Stimulated activated naive B cell treated with anti-CD40 and anti-IgM and Interleukin-4, amounts not matched to agents 10 μg/mL and 1 μg/mL and 100 μg/mL, for 72 hours (primary cell): ENCODE measurements around the gene EML5.
A peak's percentile ranks its signal among the peaks of the same experiment; 100 is the strongest.

ENCODE experiments used
- ATAC-seq, 2 donors: fragments of 150-1000 bp; cut with Tn5 transposase; replicated peaks; 2 replicates each; pipeline ENCODE4 v1.10.0; 2021; ENCODE audit warnings: moderate library complexity in 1 of 2
- DNase-seq: peaks from one replicate; pipeline ENCODE4 v3.0.0; 2021
- H3K27ac Mint-ChIP-seq: one replicate; pipeline ENCODE4 v1.8.0; 2022; ENCODE audit warnings: mild to moderate bottlenecking, mixed read lengths
- H3K27me3 Mint-ChIP-seq, 2 donors: one replicate each; pipeline ENCODE4 v1.8.0; 2022; ENCODE audit warnings: mixed read lengths in 2 of 2
- H3K36me3 Mint-ChIP-seq, 2 donors: one replicate each; pipeline ENCODE4 v1.8.0; 2022; ENCODE audit warnings: mixed read lengths in 2 of 2, mild to moderate bottlenecking in 1 of 2
- H3K4me1 Mint-ChIP-seq, 2 donors: one replicate each; pipeline ENCODE4 v1.8.0; 2022; ENCODE audit warnings: mixed read lengths in 2 of 2, mild to moderate bottlenecking in 1 of 2
- H3K4me3 Mint-ChIP-seq, 2 donors: one replicate each; pipeline ENCODE4 v1.8.0; 2022; ENCODE audit warnings: mild to moderate bottlenecking in 2 of 2, mixed read lengths in 2 of 2, moderate library complexity in 1 of 2
- H3K9me3 Mint-ChIP-seq, 2 donors: one replicate each; pipeline ENCODE4 v1.8.0; 2022; ENCODE audit warnings: mixed read lengths in 2 of 2, mild to moderate bottlenecking in 1 of 2

Gene EML5

DNA sequence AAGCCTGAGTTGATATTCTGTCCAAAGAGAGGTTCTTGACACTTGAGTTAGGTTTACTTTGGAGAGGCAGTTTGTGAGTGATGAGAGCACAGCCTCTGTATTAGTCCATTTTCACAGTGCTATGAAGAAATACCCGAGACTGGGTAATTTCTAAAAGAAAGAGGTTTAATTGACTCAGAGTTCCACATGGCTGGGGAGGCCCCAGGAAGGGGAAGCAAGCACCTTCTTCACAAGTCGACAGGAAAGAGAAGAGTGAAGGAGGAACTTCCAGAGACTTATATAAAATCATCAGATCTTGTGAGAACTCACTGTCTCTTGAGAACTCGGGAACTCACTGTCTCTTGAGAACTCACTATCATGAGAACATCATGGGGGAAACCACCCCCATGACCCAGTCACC lies 224.6 kb downstream of the EML5 start:
- Mint-ChIP-seq H3K4me3 (no peak overlapping the region), H3K27ac (no peak overlapping the region), H3K27me3 (no peaks in the 10 kb centered on the region), H3K36me3 (peaks cover 24 to 47% of the 10 kb centered on the region in 2 donors), H3K9me3 (peaks cover 4 to 5% of the 10 kb centered on the region in 2 donors), H3K4me1 (peaks cover 5 to 13% of the 10 kb centered on the region in 2 donors)
- DNase-seq (no peak), ATAC-seq (no peak)

DNA sequence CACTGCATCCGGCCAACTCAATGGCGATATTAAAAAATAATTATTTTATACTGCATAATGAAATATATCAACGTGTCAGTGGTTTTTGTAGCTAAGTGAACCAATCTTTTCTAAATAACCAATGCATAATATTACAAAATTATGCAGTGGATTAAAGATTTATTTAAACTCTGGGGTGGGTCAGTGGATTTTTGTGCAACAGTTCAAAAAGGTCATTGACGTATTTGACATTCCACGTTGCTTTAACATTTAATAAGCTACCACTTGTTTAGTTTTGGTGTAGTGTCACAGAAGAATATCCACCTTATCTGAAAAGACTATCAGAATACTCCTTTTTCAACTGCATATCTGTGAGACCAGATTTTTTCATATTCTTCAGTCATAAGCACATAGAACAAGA lies 227.3 kb downstream of the EML5 start:
- no peak for DNase-seq
- peaks cover 12 to 27% of the 10 kb centered on the region in 2 donors for H3K4me1 Mint-ChIP-seq
- peaks cover 4 to 5% of the 10 kb centered on the region in 2 donors for H3K9me3 Mint-ChIP-seq
- H3K4me3 Mint-ChIP-seq = no peak overlapping the region
- ATAC-seq = no peak
- H3K36me3 Mint-ChIP-seq = peaks cover 15 to 33% of the 10 kb centered on the region in 2 donors
- no peak overlapping the region for H3K27ac Mint-ChIP-seq
- H3K27me3 Mint-ChIP-seq = peaks cover 7 to 9% of the 10 kb centered on the region in 2 donors

DNA sequence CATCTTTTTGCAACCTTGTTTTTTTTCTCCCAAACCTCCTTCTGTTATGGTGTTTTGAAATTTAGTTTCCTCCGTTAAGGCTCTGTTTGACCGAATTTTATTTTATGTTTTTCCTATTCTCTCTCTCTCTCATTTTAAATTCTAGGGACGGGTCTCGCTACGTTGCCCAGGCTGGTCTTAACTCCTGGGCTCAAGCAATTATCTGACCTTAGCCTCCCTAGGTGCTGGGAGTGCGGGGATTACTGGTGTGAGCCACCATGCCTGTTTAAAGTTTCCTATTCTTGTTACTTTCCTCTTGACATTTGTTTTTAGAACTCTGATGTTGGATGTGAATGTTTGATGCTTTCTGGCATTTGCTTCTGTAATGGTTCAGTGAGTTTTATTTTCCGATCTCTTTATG lies 228.9 kb downstream of the EML5 start:
- Mint-ChIP-seq H3K36me3 (peaks cover 15 to 17% of the 10 kb centered on the region in 2 donors), H3K4me3 (peak overlapping the region; percentile 93 to 95), H3K27me3 (peaks cover 11 to 15% of the 10 kb centered on the region in 2 donors), H3K9me3 (peaks cover 4 to 5% of the 10 kb centered on the region in 2 donors), H3K4me1 (peaks cover 14 to 27% of the 10 kb centered on the region in 2 donors), H3K27ac (peak overlapping the region; percentile 98)
- no peak for DNase-seq
- no peak for ATAC-seq

DNA sequence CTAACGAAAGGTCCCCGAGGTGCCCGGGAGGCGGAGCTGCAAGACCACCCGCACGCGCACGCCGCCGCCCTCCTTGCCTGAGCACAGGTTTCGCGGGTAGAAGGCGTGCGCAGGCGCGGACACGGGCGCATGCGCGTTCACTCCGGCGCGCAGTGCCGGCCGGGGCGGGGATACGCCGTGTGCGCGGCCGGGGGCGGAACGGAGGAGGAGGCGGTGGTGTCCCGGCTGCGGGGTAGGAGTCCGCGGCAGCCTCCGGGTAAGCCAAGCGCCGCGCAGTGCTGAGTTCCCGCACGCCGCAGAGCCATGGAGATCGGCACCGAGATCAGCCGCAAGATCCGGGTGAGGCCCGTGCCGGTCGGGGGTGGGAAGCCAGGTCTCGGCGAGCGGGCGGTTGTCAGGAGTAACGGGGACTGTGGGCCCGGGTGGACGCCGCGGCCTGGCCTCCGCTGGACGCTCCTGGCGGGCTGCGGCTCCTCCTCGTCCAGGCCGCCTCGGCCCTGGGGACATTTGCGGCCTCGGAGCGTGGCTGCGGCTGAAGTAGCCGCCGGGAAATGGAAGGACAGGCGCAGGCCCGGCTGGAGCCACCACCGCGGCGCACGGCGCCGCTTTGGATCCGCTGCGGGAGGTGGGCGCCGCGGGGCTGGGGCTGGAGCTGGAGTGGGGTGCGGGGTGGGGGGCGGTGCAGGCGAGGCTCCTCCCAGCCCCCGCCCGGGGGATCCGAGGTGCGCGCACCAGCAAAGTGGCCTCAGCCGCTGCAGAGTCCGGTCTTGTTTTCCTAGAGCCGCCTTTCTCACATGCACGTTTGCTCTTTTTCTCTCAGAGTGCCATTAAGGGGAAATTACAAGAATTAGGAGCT lies 229.7 kb downstream of the EML5 start, which contains the start of gene ZC3H14:
Gene ZC3H14 (plus strand): TSS at position 207 of the 856 bp plus-strand sequence. CDS start 97 bp downstream, at position 304.
- Mint-ChIP-seq H3K27ac (peak within 1 kb of the TSS; percentile 98), H3K9me3 (peaks cover 2% of the 10 kb centered on the region in 2 donors), H3K36me3 (peaks cover 9 to 10% of the 10 kb centered on the region in 2 donors), H3K4me1 (peaks cover 15 to 27% of the 10 kb centered on the region in 2 donors), H3K27me3 (peaks cover 13 to 17% of the 10 kb centered on the region in 2 donors), H3K4me3 (peak within 1 kb of the TSS; percentile 93 to 95)
- ATAC-seq = peak; percentile 96 to 97
- DNase-seq = peak; percentile 85

DNA sequence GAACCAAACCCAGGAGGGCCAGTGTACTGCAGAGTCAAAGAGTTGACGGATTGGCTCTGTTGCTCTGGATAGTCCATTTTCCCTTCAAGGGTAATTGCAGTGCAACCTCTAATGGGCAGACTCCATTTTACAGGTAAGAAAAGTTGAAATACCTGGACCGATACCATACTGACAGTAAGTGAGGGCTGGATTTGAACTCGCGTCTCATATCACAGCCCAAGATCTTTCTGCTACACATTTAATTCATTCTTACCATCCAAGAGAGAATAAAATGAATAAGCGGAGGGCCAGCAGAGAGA lies 230.3 kb downstream of the EML5 start:
- peaks cover 15 to 30% of the 10 kb centered on the region in 2 donors for H3K4me1 Mint-ChIP-seq
- ATAC-seq (peak in 1 of 2 donors; percentile 9), DNase-seq (no peak)
- peak overlapping the region; percentile 93 to 95 for H3K4me3 Mint-ChIP-seq
- peaks cover 6 to 7% of the 10 kb centered on the region in 2 donors for H3K36me3 Mint-ChIP-seq
- no peaks in the 10 kb centered on the region for H3K9me3 Mint-ChIP-seq
- peak overlapping the region; percentile 98 for H3K27ac Mint-ChIP-seq
- H3K27me3 Mint-ChIP-seq = peaks cover 13 to 17% of the 10 kb centered on the region in 2 donors
